ENCODE measurements around the gene FASN. TPM values are rescaled to one million over a fixed set of nuclear protein-coding genes. Genes with fewer than 3 reads are reported as not detected.

FASN gene
- total RNA-seq, 4 donors from 2014 or later = 72.8 to 302 (median 143) TPM

- H3K27me3 ChIP-seq = no peaks in the 10 kb centered on the region
- H3K27ac ChIP-seq = no peak overlapping the region
- no peaks in the 10 kb centered on the region for H3K4me1 ChIP-seq
- H3K4me3 ChIP-seq = no peak overlapping the region
- intact Hi-C loops (cut with DNase I) = no loop called here
- 72 to 79% methylated on average over 3 to 6 of the region's 6 CpGs for WGBS, 2 donors
- TF ChIP-seq POLR2A (IDR thresholded peaks at IDR 0.05) = no peak
- TF ChIP-seq CTCF (IDR thresholded peaks at IDR 0.05) = no peak
- H3K9me3 ChIP-seq = no peaks in the 10 kb centered on the region
- no peak for DNase-seq
- peaks cover 0 to 22% (median 0%) of the 10 kb centered on the region in 3 donors for H3K36me3 ChIP-seq
These were observed 18.2 kb upstream of the FASN start for GRCh38 chr17:82116246-82116645.

- Histone ChIP-seq H3K27me3 (no peaks in the 10 kb centered on the region), H3K36me3 (peaks cover 0 to 20% (median 0%) of the 10 kb centered on the region in 3 donors), H3K9me3 (no peaks in the 10 kb centered on the region), H3K27ac (no peak overlapping the region), H3K4me1 (peaks cover 0 to 7% (median 2%) of the 10 kb centered on the region in 3 donors), H3K4me3 (no peak overlapping the region)
- intact Hi-C loops (cut with DNase I) = no loop called here
- TF ChIP-seq POLR2A (IDR thresholded peaks at IDR 0.05) (no peak), CTCF (IDR thresholded peaks at IDR 0.05) (no peak)
- WGBS, 2 donors = 92% methylated on average over 4 of the region's 9 CpGs; no CpG with 5 or more reads in 1 of the 2 donors
- no peak for DNase-seq
These were observed 16.8 kb upstream of the FASN start for GRCh38 chr17:82114872-82115271.

- Histone ChIP-seq H3K4me1 (peaks cover 0 to 12% (median 2%) of the 10 kb centered on the region in 3 donors), H3K27me3 (no peaks in the 10 kb centered on the region), H3K27ac (no peak overlapping the region), H3K4me3 (no peak overlapping the region), H3K9me3 (no peaks in the 10 kb centered on the region), H3K36me3 (peaks cover 0 to 20% (median 0%) of the 10 kb centered on the region in 3 donors)
- DNase-seq = no peak
- TF ChIP-seq POLR2A (IDR thresholded peaks at IDR 0.05) = no peak
- TF ChIP-seq CTCF (IDR thresholded peaks at IDR 0.05) = no peak
- WGBS, 2 donors = 78 to 88% methylated on average over 6 to 9 of the region's 10 CpGs
- intact Hi-C loops (cut with DNase I) = no loop called here
These were observed 16.4 kb upstream of the FASN start for GRCh38 chr17:82114447-82114846.

DNA sequence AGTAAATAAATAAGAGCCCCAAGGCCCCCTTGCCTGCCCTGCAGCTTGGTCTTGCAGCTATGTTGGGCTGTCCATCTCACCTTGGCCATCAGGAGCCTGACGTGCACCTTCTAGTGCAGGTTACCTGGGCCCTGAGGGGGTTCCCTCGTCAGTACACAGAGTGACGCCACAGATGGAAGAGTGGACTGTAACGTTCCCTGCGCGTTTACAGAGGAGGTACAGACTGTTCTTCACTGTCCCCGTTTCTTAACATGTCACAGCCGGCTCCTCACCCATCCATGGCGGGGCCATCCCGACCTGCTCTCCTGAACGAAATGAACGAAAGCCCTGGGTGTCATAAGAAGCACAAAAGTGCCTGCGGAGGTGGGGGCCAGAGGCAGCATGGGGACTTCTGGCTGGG lies 15.9 kb upstream of the FASN start:
- 87 to 89% methylated on average over 7 to 10 of the region's 13 CpGs for WGBS, 2 donors
- TF ChIP-seq POLR2A (IDR thresholded peaks at IDR 0.05) (no peak), CTCF (IDR thresholded peaks at IDR 0.05) (no peak)
- no peak overlapping the region for H3K4me3 ChIP-seq
- no peak overlapping the region for H3K27ac ChIP-seq
- H3K9me3 ChIP-seq = no peaks in the 10 kb centered on the region
- intact Hi-C loops (cut with DNase I) = no loop called here
- peaks cover 0 to 17% (median 2%) of the 10 kb centered on the region in 3 donors for H3K4me1 ChIP-seq
- DNase-seq = no peak
- H3K27me3 ChIP-seq = no peaks in the 10 kb centered on the region
- peaks cover 0 to 20% (median 0%) of the 10 kb centered on the region in 3 donors for H3K36me3 ChIP-seq

DNA sequence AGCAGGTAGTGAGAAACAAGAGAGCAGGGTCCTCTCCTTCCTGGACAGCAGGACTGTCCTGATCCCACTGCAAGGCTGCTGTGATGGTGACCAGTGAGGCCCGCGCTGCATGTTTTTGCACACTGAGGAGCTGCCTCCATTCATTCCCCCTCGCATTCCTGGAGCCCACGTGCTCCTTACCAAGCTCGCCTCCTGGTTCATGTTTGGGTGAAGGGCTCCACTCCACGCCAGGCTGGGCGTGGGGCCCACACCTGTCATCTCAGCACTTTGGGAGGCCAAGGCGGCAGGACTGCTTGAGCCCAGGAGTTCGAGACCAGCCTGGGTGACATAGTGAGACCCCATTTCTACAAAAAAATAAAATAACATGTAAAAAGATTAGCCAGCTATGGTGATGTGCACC lies 15.4 kb upstream of the FASN start:
- TF ChIP-seq CTCF (IDR thresholded peaks at IDR 0.05) = no peak
- no peak for TF ChIP-seq POLR2A (IDR thresholded peaks at IDR 0.05)
- WGBS, 2 donors = 89% methylated on average over 3 to 9 of the region's 9 CpGs
- H3K36me3 ChIP-seq = peaks cover 0 to 20% (median 0%) of the 10 kb centered on the region in 3 donors

More for the DNA sequence above, 15.4 kb upstream of the FASN start:
- Histone ChIP-seq H3K9me3 (no peaks in the 10 kb centered on the region), H3K4me1 (peaks cover 0 to 22% (median 2%) of the 10 kb centered on the region in 3 donors), H3K27ac (no peak overlapping the region), H3K4me3 (no peak overlapping the region), H3K27me3 (no peaks in the 10 kb centered on the region)
- intact Hi-C loops (cut with DNase I) = no loop called here
- DNase-seq = no peak
